ENCODE results near the gene SMIM9.

GRCh38 chrX:154850957-154851611 is 16.6 kb upstream of the SMIM9 start:
- TF ChIP-seq CTCF (IDR thresholded peaks at IDR 0.05; ENCODE audit: low read length) (no peak), EZH2 (optimal IDR thresholded peaks at IDR 0.05; ENCODE audit: low read depth, low read length) (no peak)

Data from MM.1S (cell line).